Measurements from ENCODE around the gene EPHB1.

The EPHB1 gene

GRCh38 chr3:135181408-135181807 is 386.3 kb downstream of the EPHB1 start:
- DNase-seq (ENCODE audit: low read depth, low spot score): no peak
- Histone ChIP-seq H3K27ac (peak overlapping the region; percentile 80; the same call in 1 of the 2 replicates), H3K9me3 (ENCODE audit: low read depth, low read length) (no peaks in the 10 kb centered on the region), H3K9ac (ENCODE audit: insufficient read length) (no peak overlapping the region), H3K4me3 (no peak overlapping the region), H3K36me3 (ENCODE audit: insufficient read depth, low read length) (no peaks in the 10 kb centered on the region)
- TF ChIP-seq FOXP2 (optimal IDR thresholded peaks at IDR 0.05; ENCODE audit: control extremely low read depth, extremely low read length, insufficient read depth) (no peak), EZH2 (IDR thresholded peaks at IDR 0.05) (no peak), POLR2AphosphoS5 (IDR thresholded peaks at IDR 0.05; ENCODE audit: borderline replicate concordance, low read depth, low read length) (no peak)

GRCh38 chr3:135182364-135182998 is 387.4 kb downstream of the EPHB1 start:
- H3K36me3 ChIP-seq (ENCODE audit: insufficient read depth, low read length): no peaks in the 10 kb centered on the region
- no peaks in the 10 kb centered on the region for H3K9me3 ChIP-seq (ENCODE audit: low read depth, low read length)
- TF ChIP-seq POLR2AphosphoS5 (IDR thresholded peaks at IDR 0.05; ENCODE audit: borderline replicate concordance, low read depth, low read length) (0 out of 2 replicates have a peak, but pooled peaks have one; percentile 13), FOXP2 (optimal IDR thresholded peaks at IDR 0.05; ENCODE audit: control extremely low read depth, extremely low read length, insufficient read depth) (no peak)
- peak; percentile 66 for DNase-seq (ENCODE audit: low read depth, low spot score)
- H3K9ac ChIP-seq (ENCODE audit: insufficient read length): no peak overlapping the region
- peak overlapping the region; percentile 80 for H3K27ac ChIP-seq
- H3K4me3 ChIP-seq: peak overlapping the region; percentile 6; the same call in 1 of the 2 replicates

- no peak for TF ChIP-seq EZH2 (IDR thresholded peaks at IDR 0.05)
- no peak for TF ChIP-seq FOXP2 (optimal IDR thresholded peaks at IDR 0.05; ENCODE audit: control extremely low read depth, extremely low read length, insufficient read depth)
- no peak for TF ChIP-seq POLR2AphosphoS5 (IDR thresholded peaks at IDR 0.05; ENCODE audit: borderline replicate concordance, low read depth, low read length)
- Histone ChIP-seq H3K36me3 (ENCODE audit: insufficient read depth, low read length) (no peaks in the 10 kb centered on the region), H3K4me3 (no peak overlapping the region), H3K9ac (ENCODE audit: insufficient read length) (no peak overlapping the region), H3K9me3 (ENCODE audit: low read depth, low read length) (no peaks in the 10 kb centered on the region), H3K27ac (no peak overlapping the region)
- no peak for DNase-seq (ENCODE audit: low read depth, low spot score)
Observed at GRCh38 chr3:135190658-135191057, 395.6 kb downstream of the EPHB1 start.

- no peak overlapping the region for H3K4me3 ChIP-seq
- no peak overlapping the region for H3K9ac ChIP-seq (ENCODE audit: insufficient read length)
- H3K9me3 ChIP-seq (ENCODE audit: low read depth, low read length): no peaks in the 10 kb centered on the region
- no peak for TF ChIP-seq EZH2 (IDR thresholded peaks at IDR 0.05)
- TF ChIP-seq FOXP2 (optimal IDR thresholded peaks at IDR 0.05; ENCODE audit: control extremely low read depth, extremely low read length, insufficient read depth): no peak
- TF ChIP-seq POLR2AphosphoS5 (IDR thresholded peaks at IDR 0.05; ENCODE audit: borderline replicate concordance, low read depth, low read length): no peak
- DNase-seq (ENCODE audit: low read depth, low spot score): no peak
- H3K36me3 ChIP-seq (ENCODE audit: insufficient read depth, low read length): no peaks in the 10 kb centered on the region
- no peak overlapping the region for H3K27ac ChIP-seq
Observed at GRCh38 chr3:135191708-135192107, 396.6 kb downstream of the EPHB1 start.

- no peak for TF ChIP-seq EZH2 (IDR thresholded peaks at IDR 0.05)
- TF ChIP-seq POLR2AphosphoS5 (IDR thresholded peaks at IDR 0.05; ENCODE audit: borderline replicate concordance, low read depth, low read length): no peak
- TF ChIP-seq FOXP2 (optimal IDR thresholded peaks at IDR 0.05; ENCODE audit: control extremely low read depth, extremely low read length, insufficient read depth): no peak
- Histone ChIP-seq H3K27ac (no peak overlapping the region), H3K9ac (ENCODE audit: insufficient read length) (no peak overlapping the region), H3K9me3 (ENCODE audit: low read depth, low read length) (no peaks in the 10 kb centered on the region), H3K36me3 (ENCODE audit: insufficient read depth, low read length) (no peaks in the 10 kb centered on the region), H3K4me3 (no peak overlapping the region)
- no peak for DNase-seq (ENCODE audit: low read depth, low spot score)
Observed at GRCh38 chr3:135192929-135193328, 397.9 kb downstream of the EPHB1 start.

GRCh38 chr3:135197246-135197645 is 402.2 kb downstream of the EPHB1 start:
- Histone ChIP-seq H3K9me3 (ENCODE audit: low read depth, low read length) (no peaks in the 10 kb centered on the region), H3K4me3 (no peak overlapping the region), H3K36me3 (ENCODE audit: insufficient read depth, low read length) (no peaks in the 10 kb centered on the region), H3K9ac (ENCODE audit: insufficient read length) (no peak overlapping the region), H3K27ac (peak overlapping the region; percentile 16; the same call in 1 of the 2 replicates)
- TF ChIP-seq POLR2AphosphoS5 (IDR thresholded peaks at IDR 0.05; ENCODE audit: borderline replicate concordance, low read depth, low read length) (no peak), EZH2 (IDR thresholded peaks at IDR 0.05) (no peak), FOXP2 (optimal IDR thresholded peaks at IDR 0.05; ENCODE audit: control extremely low read depth, extremely low read length, insufficient read depth) (no peak)
- DNase-seq (ENCODE audit: low read depth, low spot score): no peak

- no peak for DNase-seq (ENCODE audit: low read depth, low spot score)
- no peak overlapping the region for H3K27ac ChIP-seq
Observed at GRCh38 chr3:135197856-135198255, 402.8 kb downstream of the EPHB1 start.

GRCh38 chr3:135199137-135199536 is 404.1 kb downstream of the EPHB1 start:
- H3K36me3 ChIP-seq (ENCODE audit: insufficient read depth, low read length): no peaks in the 10 kb centered on the region
- H3K27ac ChIP-seq: no peak overlapping the region
- H3K9ac ChIP-seq (ENCODE audit: insufficient read length): no peak overlapping the region
- H3K4me3 ChIP-seq: no peak overlapping the region
- no peak for DNase-seq (ENCODE audit: low read depth, low spot score)
- H3K9me3 ChIP-seq (ENCODE audit: low read depth, low read length): no peaks in the 10 kb centered on the region
- TF ChIP-seq EZH2 (IDR thresholded peaks at IDR 0.05): no peak
- no peak for TF ChIP-seq FOXP2 (optimal IDR thresholded peaks at IDR 0.05; ENCODE audit: control extremely low read depth, extremely low read length, insufficient read depth)
- no peak for TF ChIP-seq POLR2AphosphoS5 (IDR thresholded peaks at IDR 0.05; ENCODE audit: borderline replicate concordance, low read depth, low read length)

More at GRCh38 chr3:135197856-135198255, 402.8 kb downstream of the EPHB1 start:
- Histone ChIP-seq H3K4me3 (no peak overlapping the region), H3K36me3 (ENCODE audit: insufficient read depth, low read length) (no peaks in the 10 kb centered on the region), H3K9ac (ENCODE audit: insufficient read length) (no peak overlapping the region), H3K9me3 (ENCODE audit: low read depth, low read length) (no peaks in the 10 kb centered on the region)
- TF ChIP-seq POLR2AphosphoS5 (IDR thresholded peaks at IDR 0.05; ENCODE audit: borderline replicate concordance, low read depth, low read length) (no peak), EZH2 (IDR thresholded peaks at IDR 0.05) (no peak), FOXP2 (optimal IDR thresholded peaks at IDR 0.05; ENCODE audit: control extremely low read depth, extremely low read length, insufficient read depth) (no peak)

GRCh38 chr3:135203026-135203425 is 408.0 kb downstream of the EPHB1 start:
- H3K9ac ChIP-seq (ENCODE audit: insufficient read length): no peak overlapping the region
- H3K4me3 ChIP-seq: no peak overlapping the region
- no peaks in the 10 kb centered on the region for H3K36me3 ChIP-seq (ENCODE audit: insufficient read depth, low read length)
- TF ChIP-seq EZH2 (IDR thresholded peaks at IDR 0.05) (no peak), POLR2AphosphoS5 (IDR thresholded peaks at IDR 0.05; ENCODE audit: borderline replicate concordance, low read depth, low read length) (no peak), FOXP2 (optimal IDR thresholded peaks at IDR 0.05; ENCODE audit: control extremely low read depth, extremely low read length, insufficient read depth) (no peak)
- no peak for DNase-seq (ENCODE audit: low read depth, low spot score)
- no peaks in the 10 kb centered on the region for H3K9me3 ChIP-seq (ENCODE audit: low read depth, low read length)
- no peak overlapping the region for H3K27ac ChIP-seq
